ENCODE measurements around the gene PSMA3. TPM values are rescaled to one million over a fixed set of nuclear protein-coding genes. Genes with fewer than 3 reads are reported as not detected.
"Not testable (repeated sequence)": the region's sequence is repeated elsewhere in the genome, so short reads cannot be mapped to it uniquely, and the experiment has no call there.

Gene PSMA3
- 120 TPM for polyA plus RNA-seq (2013, experiment 1 of 2; ENCODE audit: insufficient read length)
- 128 TPM for polyA plus RNA-seq (2013, experiment 2 of 2; ENCODE audit: insufficient read length)

- DNase-seq, result peak; percentile 98
Measured at GRCh38 chr14:58244556-58245387, at the start of gene PSMA3. Gene PSMA3, plus strand, starts transcription at chr14:58244843. Its CDS starts 78 bp downstream, at chr14:58244921.

- DNase-seq, result no peak
Measured at GRCh38 chr14:58196198-58196597, 48.4 kb upstream of the PSMA3 start.

GRCh38 chr14:58198086-58198485, 46.6 kb upstream of the PSMA3 start:
- DNase-seq, result no peak

GRCh38 chr14:58199726-58200479, 44.7 kb upstream of the PSMA3 start, which contains the start of gene ACTR10:
Gene ACTR10, plus strand, starts transcription at chr14:58200149. Its CDS starts 69 bp downstream, at chr14:58200218.
- peak; percentile 78 for DNase-seq

- no peak for DNase-seq
Measured at GRCh38 chr14:58200480-58200841, 44.2 kb upstream of the PSMA3 start.

GRCh38 chr14:58200846-58201245, 43.8 kb upstream of the PSMA3 start:
- DNase-seq, result no peak

- no peak for DNase-seq
Measured at GRCh38 chr14:58213176-58213575, 31.5 kb upstream of the PSMA3 start.

- DNase-seq, result no peak
Measured at GRCh38 chr14:58215191-58215914, 29.3 kb upstream of the PSMA3 start.

GRCh38 chr14:58216544-58216943, 28.1 kb upstream of the PSMA3 start:
- peak; percentile 51 for DNase-seq

GRCh38 chr14:58227096-58227819, 17.4 kb upstream of the PSMA3 start:
- no peak for DNase-seq

GRCh38 chr14:58238252-58239243, 6.1 kb upstream of the PSMA3 start:
- peak; percentile 11 for DNase-seq

- DNase-seq, result peak; percentile 72
Measured at GRCh38 chr14:58239244-58240195, 5.1 kb upstream of the PSMA3 start.

GRCh38 chr14:58243790-58244555, 670 bp upstream of the PSMA3 start:
- peak; percentile 22 for DNase-seq

- DNase-seq, result no peak
Measured at GRCh38 chr14:58245562-58245961, 919 bp downstream of the PSMA3 start.

GRCh38 chr14:58249611-58250010, 5.0 kb downstream of the PSMA3 start:
- DNase-seq, result no peak

- DNase-seq, result no peak
Measured at GRCh38 chr14:58258156-58258555, 13.5 kb downstream of the PSMA3 start.

GRCh38 chr14:58262005-58262404, 17.4 kb downstream of the PSMA3 start:
- not testable (repeated sequence) for DNase-seq

- DNase-seq, result no peak
Measured at GRCh38 chr14:58265401-58265800, 20.8 kb downstream of the PSMA3 start.

- DNase-seq, result no peak
Measured at GRCh38 chr14:58270628-58271027, 26.0 kb downstream of the PSMA3 start.

All from fibroblast of skin of scalp (primary cell).